ENCODE results near the gene PLEKHD1.

PLEKHD1 gene

DNA sequence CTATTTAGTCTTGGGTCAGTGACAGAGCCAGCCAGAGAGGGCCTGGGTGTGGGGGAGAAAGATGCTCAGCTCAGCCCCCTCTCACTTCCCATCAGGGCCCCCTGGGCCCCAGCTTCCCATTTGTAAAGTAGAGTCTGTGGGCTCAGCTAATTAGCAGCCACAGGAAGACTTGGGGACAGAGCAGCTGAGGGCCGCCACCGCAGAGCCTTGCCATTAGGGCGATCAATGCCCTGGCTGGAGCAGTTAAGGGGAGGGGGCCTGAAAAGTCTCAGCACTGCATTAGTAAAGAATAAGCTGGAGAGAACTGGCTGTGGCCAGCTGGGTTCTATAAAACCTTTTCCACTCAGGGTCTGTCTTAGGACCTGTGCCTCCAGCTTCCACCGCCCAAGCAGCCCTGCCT is 2.7 kb downstream of the PLEKHD1 start:
- in situ Hi-C loops (cut with HindIII; ENCODE audit: low sequenced_read_pairs): no loop called here
- TF ChIP-seq, protein P1, sequence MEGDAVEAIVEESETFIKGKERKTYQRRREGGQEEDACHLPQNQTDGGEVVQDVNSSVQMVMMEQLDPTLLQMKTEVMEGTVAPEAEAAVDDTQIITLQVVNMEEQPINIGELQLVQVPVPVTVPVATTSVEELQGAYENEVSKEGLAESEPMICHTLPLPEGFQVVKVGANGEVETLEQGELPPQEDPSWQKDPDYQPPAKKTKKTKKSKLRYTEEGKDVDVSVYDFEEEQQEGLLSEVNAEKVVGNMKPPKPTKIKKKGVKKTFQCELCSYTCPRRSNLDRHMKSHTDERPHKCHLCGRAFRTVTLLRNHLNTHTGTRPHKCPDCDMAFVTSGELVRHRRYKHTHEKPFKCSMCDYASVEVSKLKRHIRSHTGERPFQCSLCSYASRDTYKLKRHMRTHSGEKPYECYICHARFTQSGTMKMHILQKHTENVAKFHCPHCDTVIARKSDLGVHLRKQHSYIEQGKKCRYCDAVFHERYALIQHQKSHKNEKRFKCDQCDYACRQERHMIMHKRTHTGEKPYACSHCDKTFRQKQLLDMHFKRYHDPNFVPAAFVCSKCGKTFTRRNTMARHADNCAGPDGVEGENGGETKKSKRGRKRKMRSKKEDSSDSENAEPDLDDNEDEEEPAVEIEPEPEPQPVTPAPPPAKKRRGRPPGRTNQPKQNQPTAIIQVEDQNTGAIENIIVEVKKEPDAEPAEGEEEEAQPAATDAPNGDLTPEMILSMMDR (IDR thresholded peaks at IDR 0.05; ENCODE audit: low read depth, low read length): no peak
- DNase-seq (ENCODE audit: low read depth, low spot score): no peak
- no peak overlapping the region for H3K4me3 ChIP-seq (ENCODE audit: low read depth, low read length)

DNA sequence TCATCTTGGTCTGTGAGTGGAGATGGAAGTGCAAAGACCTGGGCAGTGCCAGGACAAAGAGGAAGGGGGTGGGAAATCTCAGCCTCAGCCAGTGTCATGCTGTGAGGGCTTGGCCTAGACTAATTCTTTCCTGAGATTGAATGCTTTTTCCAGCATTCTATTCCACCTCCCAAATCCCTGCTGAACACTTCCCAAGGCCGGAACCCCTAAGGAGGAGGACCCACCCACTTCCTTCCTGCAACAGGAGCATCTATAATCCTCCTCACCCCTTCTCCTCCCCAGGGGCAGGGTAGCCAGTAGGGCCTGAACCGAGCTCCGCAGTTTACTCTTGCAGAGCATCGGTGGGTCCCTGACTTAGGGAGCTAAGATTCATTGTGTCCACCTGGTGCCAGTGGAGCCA is 3.2 kb downstream of the PLEKHD1 start:
- H3K4me3 ChIP-seq (ENCODE audit: low read depth, low read length): no peak overlapping the region
- TF ChIP-seq, protein P1 (IDR thresholded peaks at IDR 0.05; ENCODE audit: low read depth, low read length): no peak
- in situ Hi-C loops (cut with HindIII; ENCODE audit: low sequenced_read_pairs): no loop called here
- DNase-seq (ENCODE audit: low read depth, low spot score): no peak

DNA sequence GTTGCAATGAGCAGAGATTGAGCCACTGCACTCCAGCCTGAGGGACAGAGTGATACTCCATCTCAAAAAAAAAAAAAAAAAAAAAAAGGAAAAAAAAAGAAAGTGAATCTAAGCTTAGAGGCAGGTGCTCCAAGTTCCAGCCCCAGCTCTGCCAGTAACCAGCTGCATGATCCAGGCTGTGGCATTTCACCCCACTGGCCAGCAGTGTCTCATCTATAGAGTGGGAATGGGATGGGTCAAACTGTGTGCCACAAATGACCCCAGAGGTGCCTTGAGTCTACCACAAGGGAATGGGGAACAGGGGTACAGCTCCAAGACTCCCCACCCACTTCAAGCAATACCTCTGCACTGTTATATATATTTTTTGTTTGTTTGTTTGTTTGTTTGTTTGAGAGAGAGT is 5.0 kb downstream of the PLEKHD1 start:
- TF ChIP-seq, protein P1 (IDR thresholded peaks at IDR 0.05; ENCODE audit: low read depth, low read length): no peak
- in situ Hi-C loops (cut with HindIII; ENCODE audit: low sequenced_read_pairs): no loop called here

DNA sequence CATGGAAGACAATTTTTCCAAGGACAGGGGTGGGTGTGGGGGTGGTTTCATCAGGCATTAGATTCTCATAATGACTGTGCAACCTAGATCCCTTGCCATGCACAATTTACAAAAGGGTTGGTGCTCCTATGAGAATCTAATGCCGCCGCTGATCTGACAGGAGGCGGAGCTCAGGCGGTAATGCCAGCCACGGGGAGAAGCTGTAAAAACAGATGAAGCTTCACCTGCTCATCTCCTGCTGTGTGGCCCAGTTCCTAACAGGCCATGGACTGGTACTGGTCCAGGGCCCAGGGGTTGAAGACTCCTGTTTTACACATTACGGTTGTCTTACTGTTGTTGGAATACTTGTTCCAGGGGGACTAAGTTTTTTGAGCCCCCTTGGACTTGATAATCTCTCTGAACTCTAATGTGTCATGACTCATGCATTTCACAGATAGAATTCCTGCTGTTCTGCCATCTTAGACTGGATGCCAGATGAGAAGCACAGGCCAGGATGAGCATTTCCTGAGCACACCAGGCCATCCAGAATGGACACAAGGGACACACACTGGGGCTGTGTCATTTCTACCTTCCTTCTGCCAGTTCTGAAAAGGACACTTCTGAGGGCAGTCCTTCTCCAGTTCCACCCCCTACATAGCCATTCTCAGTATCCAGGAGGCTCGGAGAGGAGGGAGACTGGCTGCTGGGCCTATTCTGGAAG is 5.8 kb downstream of the PLEKHD1 start:
- TF ChIP-seq, protein P1 (IDR thresholded peaks at IDR 0.05; ENCODE audit: low read depth, low read length): no peak
- in situ Hi-C loops (cut with HindIII; ENCODE audit: low sequenced_read_pairs): no loop called here
- no peak overlapping the region for H3K4me3 ChIP-seq (ENCODE audit: low read depth, low read length)
- DNase-seq (ENCODE audit: low read depth, low spot score): no peak

More for the DNA sequence above, 5.0 kb downstream of the PLEKHD1 start:
- no peak for DNase-seq (ENCODE audit: low read depth, low spot score)
- H3K4me3 ChIP-seq (ENCODE audit: low read depth, low read length): no peak overlapping the region

DNA sequence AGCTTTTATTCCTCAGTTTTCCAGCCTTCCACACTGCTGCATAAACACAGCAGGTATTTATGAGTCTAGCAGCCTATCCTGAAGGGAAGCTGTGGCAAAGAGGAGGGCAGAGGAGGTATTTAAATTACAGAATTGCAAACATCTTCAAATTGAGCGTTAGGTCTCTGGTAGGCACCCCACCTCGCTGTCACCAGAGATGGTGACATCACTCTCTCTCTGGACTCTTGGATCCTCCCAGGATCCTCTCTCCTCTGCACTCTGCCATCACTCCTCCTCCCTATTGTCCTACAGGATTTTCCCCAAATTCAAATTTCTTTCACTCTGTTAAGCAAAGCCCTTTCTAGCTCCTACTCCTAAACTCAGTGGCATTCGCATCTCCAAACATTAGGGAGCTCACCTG is 6.7 kb downstream of the PLEKHD1 start:
- in situ Hi-C loops (cut with HindIII; ENCODE audit: low sequenced_read_pairs): no loop called here
- no peak overlapping the region for H3K4me3 ChIP-seq (ENCODE audit: low read depth, low read length)
- TF ChIP-seq, protein P1 (IDR thresholded peaks at IDR 0.05; ENCODE audit: low read depth, low read length): no peak
- no peak for DNase-seq (ENCODE audit: low read depth, low spot score)

DNA sequence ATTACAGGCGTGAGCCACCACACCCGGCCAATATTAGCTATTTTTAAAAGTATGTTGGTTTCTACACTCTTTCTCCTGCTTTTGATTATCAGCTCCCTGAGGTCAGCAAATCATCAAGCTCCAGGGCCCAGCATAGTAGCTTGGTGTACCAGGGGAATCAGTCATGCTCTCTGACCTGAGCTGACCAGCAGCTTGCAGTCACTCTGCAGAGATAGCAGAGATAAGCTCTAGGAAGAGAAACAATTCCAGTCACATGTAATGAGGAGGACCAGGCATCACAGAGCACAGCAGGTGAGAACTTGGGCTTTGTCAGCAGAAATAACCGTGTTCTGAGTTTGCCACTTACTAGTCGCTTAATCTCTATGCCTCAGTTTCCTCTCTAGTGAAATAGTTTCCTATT is 8.5 kb downstream of the PLEKHD1 start:
- DNase-seq (ENCODE audit: low read depth, low spot score): no peak
- H3K4me3 ChIP-seq (ENCODE audit: low read depth, low read length): no peak overlapping the region
- in situ Hi-C loops (cut with HindIII; ENCODE audit: low sequenced_read_pairs): no loop called here
- TF ChIP-seq, protein P1 (IDR thresholded peaks at IDR 0.05; ENCODE audit: low read depth, low read length): no peak
